Tibial nerve (tissue), 4 donors: Measurements from ENCODE around the gene GMCL1. TPM values are rescaled to one million over a fixed set of nuclear protein-coding genes. Genes with fewer than 3 reads are reported as not detected.

Experiments
- DNase-seq, 2 donors: peaks; one replicate each; pipeline ENCODE4 v3.0.0-alpha.2; 2019; ENCODE audit warnings: low spot score in 2 of 2
- H3K27ac ChIP-seq, 4 donors: fragments of 200-600 bp; sonication (generic) in 3 of 4; one replicate each; pipeline ENCODE4 v1.5.1; 2017 to 2019; ENCODE audit warnings: mild to moderate bottlenecking in 1 of 4
- H3K27me3 ChIP-seq, 2 donors: fragments of 200-600 bp; sonication (generic) in 1 of 2; one replicate each; pipeline versions ENCODE4 v1.5.1 to v1.6.0; 2017 to 2019
- H3K36me3 ChIP-seq, 3 donors: fragments of 200-600 bp; sonication (generic); one replicate each; pipeline ENCODE4 v1.5.1; 2018 to 2019
- H3K4me1 ChIP-seq, 4 donors: fragments of 200-600 bp; sonication (generic) in 3 of 4; one replicate each; pipeline ENCODE4 v1.5.1; 2017 to 2019
- H3K4me3 ChIP-seq, 4 donors: fragments of 200-600 bp; sonication (generic) in 3 of 4; one replicate each; pipeline ENCODE4 v1.5.1; 2017 to 2019; ENCODE audit warnings: mild to moderate bottlenecking in 1 of 4, moderate library complexity in 1 of 4
- H3K9me3 ChIP-seq, 4 donors: fragments of 200-600 bp; sonication (generic) in 3 of 4; one replicate each; pipeline ENCODE4 v1.5.1; 2017 to 2019
- CTCF ChIP-seq, 5 experiments: fragments of 200-600 bp in 3 of 5; fragments of 450-650 bp in 2 of 5; sonication (generic) in 3 of 5; IDR thresholded peaks; one replicate each; pipeline ENCODE4 v1.5.1; 2016 to 2019; ENCODE audit warnings: antibody characterized with exemption in 5 of 5, mild to moderate bottlenecking in 3 of 5, moderate library complexity in 2 of 5
- EP300 ChIP-seq, 2 donors: sonication (generic); formaldehyde crosslinking; IDR thresholded peaks; one replicate each; pipeline ENCODE4 v1.6.1; 2017; ENCODE audit warnings: antibody characterized with exemption in 2 of 2, mild to moderate bottlenecking in 1 of 2
- POLR2A ChIP-seq, 2 donors: fragments of 450-650 bp; IDR thresholded peaks; one replicate each; pipeline ENCODE4 v1.6.1; 2017; ENCODE audit warnings: antibody characterized with exemption in 2 of 2, mild to moderate bottlenecking in 2 of 2, moderate library complexity in 2 of 2
- WGBS, 2 donors: methylation state at CpG; one replicate each; pipeline ENCODE4 v1.1.5; 2018; 5-methylcytosine and 5-hydroxymethylcytosine counted together
- total RNA-seq, 4 donors: library from RNA; depleted of rRNA; stranded (reverse); fragments of >200 nt; gene quantifications; one replicate each; pipeline ENCODE4 v1.1.0, GENCODE V29; 2016

The GMCL1 gene
- total RNA-seq, 4 donors from 2014 or later = 11.2 to 20.1 (median 15.5) TPM

- WGBS, 2 donors = 84 to 88% methylated on average over 2 of the region's 2 CpGs
- Histone ChIP-seq H3K9me3 (no peaks in the 10 kb centered on the region), H3K27ac (peak overlapping the region in 1 of 4 donors; percentile 13), H3K4me1 (peaks cover 0 to 31% (median 12%) of the 10 kb centered on the region in 4 donors), H3K27me3 (no peaks in the 10 kb centered on the region), H3K4me3 (no peak overlapping the region), H3K36me3 (peaks cover 0 to 31% (median 0%) of the 10 kb centered on the region in 3 donors)
- DNase-seq = no peak
- no peak for TF ChIP-seq POLR2A (IDR thresholded peaks at IDR 0.05)
- TF ChIP-seq CTCF (IDR thresholded peaks at IDR 0.05) = no peak
- no peak for TF ChIP-seq EP300 (IDR thresholded peaks at IDR 0.05)
Observed at GRCh38 chr2:69785358-69785757, 44.1 kb upstream of the GMCL1 start.

- no peak for TF ChIP-seq POLR2A (IDR thresholded peaks at IDR 0.05)
- no peak for TF ChIP-seq EP300 (IDR thresholded peaks at IDR 0.05)
- no peak for TF ChIP-seq CTCF (IDR thresholded peaks at IDR 0.05)
- no peak for DNase-seq
- WGBS, 2 donors = 69 to 74% methylated on average over 4 of the region's 4 CpGs
Observed at GRCh38 chr2:69786052-69786560, 43.4 kb upstream of the GMCL1 start.

DNA sequence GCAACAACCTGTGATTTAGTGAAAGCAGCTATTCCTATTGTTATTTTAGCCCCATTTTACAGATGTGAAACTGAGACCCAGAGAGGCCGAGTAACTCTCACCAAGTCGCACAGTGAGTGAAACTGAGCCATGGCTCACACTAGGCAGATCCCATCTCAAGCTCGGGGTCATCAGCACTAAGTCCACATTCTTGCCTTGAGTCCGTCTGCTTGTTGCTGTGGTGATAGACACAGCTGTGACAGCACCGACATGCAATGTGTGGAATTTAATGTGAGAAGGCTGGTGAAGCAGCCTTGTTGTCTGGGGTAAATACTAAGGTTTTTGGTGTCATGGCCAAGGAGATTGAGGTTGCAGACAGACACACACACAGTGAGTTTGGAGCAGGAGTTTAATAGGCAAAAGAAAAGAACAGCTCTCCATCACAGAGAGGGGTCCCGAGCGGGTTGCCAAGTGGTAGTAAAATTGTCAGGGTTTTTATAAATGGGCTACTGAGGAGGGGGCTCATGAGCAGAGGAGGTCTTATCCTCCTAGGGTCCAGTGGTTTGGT, 40.2 kb upstream of the GMCL1 start:
- Histone ChIP-seq H3K27ac (peak overlapping the region; percentile 52 to 88 (median 70)), H3K4me1 (peaks cover 0 to 35% (median 21%) of the 10 kb centered on the region in 4 donors), H3K36me3 (peaks cover 0 to 21% (median 0%) of the 10 kb centered on the region in 3 donors), H3K9me3 (no peaks in the 10 kb centered on the region), H3K4me3 (no peak overlapping the region), H3K27me3 (no peaks in the 10 kb centered on the region)
- TF ChIP-seq CTCF (IDR thresholded peaks at IDR 0.05) (no peak), POLR2A (IDR thresholded peaks at IDR 0.05) (no peak), EP300 (IDR thresholded peaks at IDR 0.05) (no peak)
- 40 to 48% methylated on average over 7 of the region's 7 CpGs for WGBS, 2 donors
- DNase-seq = no peak

More at GRCh38 chr2:69786052-69786560, 43.4 kb upstream of the GMCL1 start:
- Histone ChIP-seq H3K36me3 (peaks cover 0 to 31% (median 0%) of the 10 kb centered on the region in 3 donors), H3K4me3 (no peak overlapping the region), H3K9me3 (no peaks in the 10 kb centered on the region), H3K4me1 (peaks cover 0 to 31% (median 18%) of the 10 kb centered on the region in 4 donors), H3K27ac (peak overlapping the region in 2 of 4 donors; percentile 6 to 26), H3K27me3 (no peaks in the 10 kb centered on the region)

- DNase-seq = no peak
Observed at GRCh38 chr2:69789772-69790600, 39.5 kb upstream of the GMCL1 start.

More at GRCh38 chr2:69789772-69790600, 39.5 kb upstream of the GMCL1 start:
- Histone ChIP-seq H3K27ac (peak overlapping the region; percentile 52 to 88 (median 70)), H3K27me3 (no peaks in the 10 kb centered on the region), H3K9me3 (no peaks in the 10 kb centered on the region), H3K4me1 (peaks cover 0 to 35% (median 21%) of the 10 kb centered on the region in 4 donors), H3K4me3 (peak overlapping the region in 1 of 4 donors; percentile 19), H3K36me3 (peaks cover 0 to 17% (median 0%) of the 10 kb centered on the region in 3 donors)
- no peak for TF ChIP-seq POLR2A (IDR thresholded peaks at IDR 0.05)
- TF ChIP-seq CTCF (IDR thresholded peaks at IDR 0.05) = no peak
- no peak for TF ChIP-seq EP300 (IDR thresholded peaks at IDR 0.05)
- 25% methylated on average over 7 of the region's 7 CpGs for WGBS, 2 donors
